ENCODE measurements around the gene MECP2. TPM values are rescaled to one million over a fixed set of nuclear protein-coding genes. Genes with fewer than 3 reads are reported as not detected.

MECP2 gene
- total and polyA plus RNA-seq, 2 donors (not counting 1 experiment from before 2014, with no cell fraction given), result 20.0 to 122 TPM

DNA sequence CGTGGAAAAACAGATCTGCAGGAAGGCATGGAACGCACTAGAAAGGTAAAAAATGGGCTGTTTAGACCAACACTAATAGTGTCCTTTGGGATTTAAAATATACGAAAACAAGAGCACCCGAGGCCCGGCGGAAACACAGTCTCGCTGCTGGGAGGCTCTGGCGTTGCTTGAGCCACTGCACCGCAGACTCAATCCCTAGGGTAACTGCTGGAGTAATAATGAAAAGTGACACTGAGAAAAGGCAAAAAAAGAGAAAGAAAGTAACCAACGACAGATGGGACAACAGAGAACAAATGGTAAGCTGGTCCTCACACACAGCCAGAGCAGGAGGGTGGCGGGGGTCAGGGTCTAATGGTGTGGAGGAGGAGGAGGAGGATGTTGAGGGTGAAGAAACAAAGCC lies 93.2 kb downstream of the MECP2 start:
- CTCF ChIA-PET, result interaction anchor here (0.8 to 1.6 kb wide), 2 partner anchors 10 to 57 kb away, joined by 4 to 6 read pairs; no protein-coding TSS in a partner anchor
- POLR2A ChIA-PET, result interaction anchor here (0.7 to 0.9 kb wide), 2 partner anchors 21 to 33 kb away, joined by 3 to 4 read pairs; partner anchors contain the start of gene HCFC1
- no peaks in the 10 kb centered on the region for H3K27me3 ChIP-seq (replicated peaks in 1 of 4; ENCODE audit: control extremely low read depth in 1 of 4, control insufficient read depth in 3 of 4, insufficient read depth in 4 of 4, low read length in 3 of 4)
- DNase-seq (no peak), ATAC-seq (ENCODE audit: low read depth) (no peak)
- peak overlapping the region in 1 of 2 donors; percentile 38 for H3K27ac ChIP-seq (ENCODE audit: low read length in 2 of 2)
- no peaks in the 10 kb centered on the region for H3K9me3 ChIP-seq (ENCODE audit: control extremely low read depth in 1 of 3, control insufficient read depth in 2 of 3, insufficient read depth in 1 of 3, low read length in 2 of 3)
- 65% methylated on average over 8 of the region's 11 CpGs for WGBS (ENCODE audit: insufficient coverage)
- no peak overlapping the region for H2AFZ ChIP-seq (ENCODE audit: insufficient read depth, low read depth, low read length, poor library complexity, severe bottlenecking)
- no peaks in the 10 kb centered on the region for H3K27me3 Mint-ChIP-seq
- H3K4me1 Mint-ChIP-seq, result peaks cover 52% of the 10 kb centered on the region
- H4K20me1 ChIP-seq (ENCODE audit: control insufficient read depth, insufficient read depth, low read length, poor library complexity, severe bottlenecking), result no peaks in the 10 kb centered on the region
- H3K79me2 ChIP-seq (ENCODE audit: control insufficient read depth, insufficient read depth, low read length), result no peaks in the 10 kb centered on the region
- peak overlapping the region; percentile 51 for H3K4me3 Mint-ChIP-seq
- no peak overlapping the region for H3K4me3 ChIP-seq (ENCODE audit: control extremely low read depth in 1 of 5, extremely low read depth in 1 of 5, insufficient read depth in 1 of 5, low read depth in 2 of 5, low read length in 4 of 5)
- no peaks in the 10 kb centered on the region for H3K9me3 Mint-ChIP-seq (ENCODE audit: insufficient read depth)
- no peak overlapping the region for H3K9ac ChIP-seq (ENCODE audit: low read length)
- peak overlapping the region; percentile 83 for H3K27ac Mint-ChIP-seq
- intact Hi-C loops (cut with micrococcal nuclease), result no loop called here
- H3K4me2 ChIP-seq (replicated peaks; ENCODE audit: low read depth, low read length, poor library complexity, severe bottlenecking), result peak overlapping the region; percentile 23
- TF ChIP-seq EZH2 (IDR thresholded peaks at IDR 0.05; ENCODE audit: borderline replicate concordance, insufficient read depth, low read depth, low read length, poor library complexity, severe bottlenecking) (no peak), CTCF (IDR thresholded peaks at IDR 0.05) (no peak)
- peaks cover 43 to 64% of the 10 kb centered on the region in 2 donors for H3K4me1 ChIP-seq (ENCODE audit: control insufficient read depth in 2 of 2, insufficient read depth in 2 of 2, low read length in 2 of 2)
- no peaks in the 10 kb centered on the region for H3K36me3 ChIP-seq (replicated peaks in 1 of 2; ENCODE audit: control extremely low read depth in 1 of 2, control insufficient read depth in 1 of 2, extremely low read depth in 1 of 2, insufficient read depth in 2 of 2, low read length in 1 of 2)

- Mint-ChIP-seq H3K4me1 (peaks cover 39% of the 10 kb centered on the region), H3K9me3 (ENCODE audit: insufficient read depth) (no peaks in the 10 kb centered on the region), H3K4me3 (peak overlapping the region; percentile 81), H3K27ac (peak overlapping the region; percentile 95), H3K27me3 (no peaks in the 10 kb centered on the region)
- intact Hi-C loops (cut with micrococcal nuclease), result no loop called here
- ChIA-PET CTCF (interaction anchor here (0.9 to 1.7 kb wide), 5 partner anchors 10 to 33 kb away, joined by 3 to 4 read pairs (median 4); partner anchors contain the start of gene HCFC1), POLR2A (interaction anchor here (0.7 to 2.1 kb wide), 3 partner anchors 21 to 61 kb away, joined by 3 to 8 read pairs (median 7); no protein-coding TSS in a partner anchor)
- Histone ChIP-seq H3K36me3 (replicated peaks in 1 of 2; ENCODE audit: control extremely low read depth in 1 of 2, control insufficient read depth in 1 of 2, extremely low read depth in 1 of 2, insufficient read depth in 2 of 2, low read length in 1 of 2) (no peaks in the 10 kb centered on the region), H4K20me1 (ENCODE audit: control insufficient read depth, insufficient read depth, low read length, poor library complexity, severe bottlenecking) (no peaks in the 10 kb centered on the region), H3K9me3 (ENCODE audit: control extremely low read depth in 1 of 3, control insufficient read depth in 2 of 3, insufficient read depth in 1 of 3, low read length in 2 of 3) (no peaks in the 10 kb centered on the region), H3K4me3 (ENCODE audit: control extremely low read depth in 1 of 5, extremely low read depth in 1 of 5, insufficient read depth in 1 of 5, low read depth in 2 of 5, low read length in 4 of 5) (peak overlapping the region in 4 of 5 experiments; percentile 13 to 61 (median 35)), H3K79me2 (ENCODE audit: control insufficient read depth, insufficient read depth, low read length) (no peaks in the 10 kb centered on the region), H3K9ac (ENCODE audit: low read length) (peak overlapping the region; percentile 52), H3K27me3 (replicated peaks in 1 of 4; ENCODE audit: control extremely low read depth in 1 of 4, control insufficient read depth in 3 of 4, insufficient read depth in 4 of 4, low read length in 3 of 4) (no peaks in the 10 kb centered on the region), H3K27ac (ENCODE audit: low read length in 2 of 2) (peak overlapping the region; percentile 40 to 67), H3K4me1 (ENCODE audit: control insufficient read depth in 2 of 2, insufficient read depth in 2 of 2, low read length in 2 of 2) (peaks cover 29 to 46% of the 10 kb centered on the region in 2 donors), H2AFZ (ENCODE audit: insufficient read depth, low read depth, low read length, poor library complexity, severe bottlenecking) (peak overlapping the region; percentile 71), H3K4me2 (replicated peaks; ENCODE audit: low read depth, low read length, poor library complexity, severe bottlenecking) (peak overlapping the region; percentile 78)
- peak; percentile 74 for ATAC-seq (ENCODE audit: low read depth)
- no peak for TF ChIP-seq EZH2 (IDR thresholded peaks at IDR 0.05; ENCODE audit: borderline replicate concordance, insufficient read depth, low read depth, low read length, poor library complexity, severe bottlenecking)
- TF ChIP-seq CTCF (IDR thresholded peaks at IDR 0.05), result no peak
- 3% methylated on average over 13 of the region's 17 CpGs for WGBS (ENCODE audit: insufficient coverage)
- DNase-seq, result peak; percentile 48
Observed at GRCh38 chrX:154002215-154002719, 95.2 kb downstream of the MECP2 start.

Measured in B cell (primary cell).